GM19193 (cell line): Measurements from ENCODE around the gene XKR7.

Experiments
- POLR2A ChIP-seq: IDR thresholded peaks from 4 replicates; pipeline ENCODE4 v1.6.1; 2011; ENCODE audit not compliant: insufficient read depth, insufficient read length; ENCODE audit errors: extremely low read depth

The XKR7 gene

GRCh38 chr20:32034581-32035425 lies 66.9 kb downstream of the XKR7 start:
- no peak for TF ChIP-seq POLR2A

GRCh38 chr20:32035426-32035779 lies 67.5 kb downstream of the XKR7 start:
- TF ChIP-seq POLR2A: no peak

- no peak for TF ChIP-seq POLR2A
Measured at GRCh38 chr20:32036252-32036651, 68.3 kb downstream of the XKR7 start.

- no peak for TF ChIP-seq POLR2A
Measured at GRCh38 chr20:32036716-32037485, 69.0 kb downstream of the XKR7 start.

- no peak for TF ChIP-seq POLR2A
Measured at GRCh38 chr20:32037929-32038328, 70.0 kb downstream of the XKR7 start.

GRCh38 chr20:32040142-32040953 lies 72.4 kb downstream of the XKR7 start:
- TF ChIP-seq POLR2A: no peak

- no peak for TF ChIP-seq POLR2A
Measured at GRCh38 chr20:32045999-32046398, 78.0 kb downstream of the XKR7 start.

GRCh38 chr20:32050324-32050841 lies 82.4 kb downstream of the XKR7 start:
- TF ChIP-seq POLR2A: no peak

- no peak for TF ChIP-seq POLR2A
Measured at GRCh38 chr20:32050851-32051556, 83.1 kb downstream of the XKR7 start.

- no peak for TF ChIP-seq POLR2A
Measured at GRCh38 chr20:32051720-32052089, 83.8 kb downstream of the XKR7 start.

- no peak for TF ChIP-seq POLR2A
Measured at GRCh38 chr20:32052090-32052777, 84.3 kb downstream of the XKR7 start, which contains the start of gene HCK. HCK (plus strand) TSS chr20:32052242.

- TF ChIP-seq POLR2A: no peak
Measured at GRCh38 chr20:32052778-32053362, 84.9 kb downstream of the XKR7 start.
